OCI-M1 (cell line): ENCODE data around the gene AMHR2.

Experiments used
- DNase-seq: peaks from one replicate; lab custom pipeline; 2025; lab: John Stamatoyannopoulos, UW

AMHR2 gene

DNA sequence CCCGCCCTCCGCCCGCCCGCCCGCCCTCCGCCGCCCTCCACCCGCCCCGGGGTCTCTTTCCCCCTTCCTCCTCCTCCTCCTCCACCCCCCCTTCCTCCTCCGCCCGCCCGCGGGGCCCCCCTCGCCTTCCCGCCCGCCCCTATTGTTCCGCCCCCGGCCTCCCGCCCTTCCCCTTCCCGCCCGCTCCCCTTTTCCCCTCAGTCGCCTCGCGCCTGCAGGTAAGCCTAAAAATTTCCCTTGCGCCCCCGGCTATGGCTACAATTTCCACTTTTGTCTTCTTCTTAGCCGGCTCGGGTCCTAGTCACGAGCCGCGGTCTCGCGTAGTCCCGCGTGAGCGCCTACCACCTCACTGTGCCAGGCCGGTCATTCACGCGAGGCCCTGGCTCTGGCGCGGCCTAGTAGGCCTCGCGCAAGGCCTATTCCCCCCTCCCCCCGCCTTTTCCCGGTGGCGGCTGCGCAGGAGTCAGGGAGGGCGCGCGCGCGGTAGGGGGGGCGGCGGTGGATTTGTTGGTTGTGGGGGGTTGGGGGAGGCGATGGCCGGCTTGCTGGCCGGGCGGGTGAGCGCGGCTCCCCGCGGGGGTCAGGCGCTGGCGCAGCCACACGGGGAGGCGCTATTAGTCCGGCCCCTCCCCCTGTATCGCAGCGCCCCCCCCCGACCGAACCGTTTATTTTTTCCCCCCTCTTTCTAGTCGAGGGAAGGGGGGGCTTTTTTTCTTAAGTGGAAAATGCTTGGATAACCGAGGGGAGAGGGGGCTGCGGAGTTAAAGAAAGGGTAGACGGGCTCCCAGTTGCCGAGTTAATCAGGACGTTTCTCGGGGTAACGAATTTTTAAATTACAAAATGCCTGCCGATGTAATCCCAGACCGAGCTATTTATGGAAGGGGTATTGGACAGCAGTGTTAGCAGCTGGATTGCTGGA, 28.8 kb downstream of the AMHR2 start:
- peak; percentile 82 for DNase-seq

DNA sequence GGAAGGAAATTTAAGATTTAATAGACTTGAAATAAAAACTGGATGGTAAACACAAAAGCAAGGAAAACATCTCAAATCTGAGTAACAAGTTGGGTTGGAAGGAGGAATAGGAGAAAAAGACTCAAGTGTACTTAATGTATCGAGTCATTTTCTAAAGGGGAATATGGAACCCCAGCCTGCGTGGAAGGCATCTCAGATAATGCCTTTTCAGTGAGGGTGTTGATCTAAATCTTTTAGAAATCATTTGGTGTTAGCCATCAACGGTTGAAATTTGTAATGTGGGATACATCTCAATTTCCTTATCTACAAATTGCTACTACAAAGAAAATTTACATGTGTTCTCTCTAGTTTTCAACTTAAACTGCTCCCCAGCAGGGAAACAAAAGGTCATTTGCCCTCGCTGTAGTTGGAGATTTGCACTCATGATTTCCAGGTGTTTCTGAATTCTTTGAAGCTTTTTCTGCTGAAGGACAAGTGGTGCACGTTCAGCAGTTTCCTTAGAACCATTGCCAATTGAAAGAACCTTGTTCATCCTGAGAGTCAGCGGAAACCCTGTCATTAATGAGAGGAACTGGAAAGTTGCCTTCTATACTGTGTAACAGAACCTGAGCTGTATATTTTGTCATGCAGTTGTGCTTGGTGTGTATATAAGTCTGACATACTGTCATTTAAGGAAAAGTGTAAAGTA, 30.4 kb downstream of the AMHR2 start:
- DNase-seq: no peak

GRCh38 chr12:53454707-53455106, 31.1 kb downstream of the AMHR2 start:
- DNase-seq: no peak

GRCh38 chr12:53456654-53457366, 33.2 kb downstream of the AMHR2 start:
- DNase-seq: no peak

- no peak for DNase-seq
These were observed 35.4 kb downstream of the AMHR2 start for GRCh38 chr12:53459097-53459496.

DNA sequence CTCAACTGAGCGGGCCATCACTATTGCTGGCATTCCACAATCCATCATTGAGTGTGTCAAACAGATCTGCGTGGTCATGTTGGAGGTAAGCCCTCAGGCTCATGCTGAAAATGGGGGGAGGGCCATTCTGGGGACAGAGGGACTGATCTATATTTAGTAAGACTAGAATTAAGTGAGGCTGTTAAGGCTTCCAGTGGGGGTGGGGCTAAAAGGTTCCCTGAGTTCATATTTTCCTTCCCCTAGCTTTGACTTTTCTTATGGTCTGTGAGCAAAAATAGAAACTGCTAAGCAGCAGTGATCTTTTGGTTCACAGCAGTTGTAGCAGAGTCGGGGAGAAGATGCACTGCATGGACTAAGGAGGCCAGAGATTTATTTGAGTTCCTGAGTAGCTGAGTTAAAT, 37.4 kb downstream of the AMHR2 start:
- no peak for DNase-seq

GRCh38 chr12:53461591-53461990, 37.9 kb downstream of the AMHR2 start:
- DNase-seq: no peak

DNA sequence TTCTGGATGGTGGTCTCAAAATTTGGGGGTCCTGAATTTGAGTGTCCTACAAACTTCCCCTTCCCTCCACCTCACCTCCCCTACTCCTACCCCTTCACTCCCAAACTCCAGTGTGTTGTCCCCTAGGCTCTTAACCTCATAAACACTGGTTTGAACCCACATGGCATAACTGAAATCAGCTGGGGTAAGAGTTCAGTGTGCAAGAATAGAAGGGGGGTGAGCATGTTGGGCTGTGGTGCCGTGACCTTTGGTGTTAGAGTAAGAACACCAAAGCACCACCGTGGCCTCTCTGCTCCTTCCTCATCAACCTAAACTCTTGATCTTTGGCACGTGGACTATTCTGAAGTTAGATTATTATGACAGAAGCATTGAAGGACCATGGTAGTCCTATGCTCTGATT, 39.3 kb downstream of the AMHR2 start:
- DNase-seq: no peak

DNA sequence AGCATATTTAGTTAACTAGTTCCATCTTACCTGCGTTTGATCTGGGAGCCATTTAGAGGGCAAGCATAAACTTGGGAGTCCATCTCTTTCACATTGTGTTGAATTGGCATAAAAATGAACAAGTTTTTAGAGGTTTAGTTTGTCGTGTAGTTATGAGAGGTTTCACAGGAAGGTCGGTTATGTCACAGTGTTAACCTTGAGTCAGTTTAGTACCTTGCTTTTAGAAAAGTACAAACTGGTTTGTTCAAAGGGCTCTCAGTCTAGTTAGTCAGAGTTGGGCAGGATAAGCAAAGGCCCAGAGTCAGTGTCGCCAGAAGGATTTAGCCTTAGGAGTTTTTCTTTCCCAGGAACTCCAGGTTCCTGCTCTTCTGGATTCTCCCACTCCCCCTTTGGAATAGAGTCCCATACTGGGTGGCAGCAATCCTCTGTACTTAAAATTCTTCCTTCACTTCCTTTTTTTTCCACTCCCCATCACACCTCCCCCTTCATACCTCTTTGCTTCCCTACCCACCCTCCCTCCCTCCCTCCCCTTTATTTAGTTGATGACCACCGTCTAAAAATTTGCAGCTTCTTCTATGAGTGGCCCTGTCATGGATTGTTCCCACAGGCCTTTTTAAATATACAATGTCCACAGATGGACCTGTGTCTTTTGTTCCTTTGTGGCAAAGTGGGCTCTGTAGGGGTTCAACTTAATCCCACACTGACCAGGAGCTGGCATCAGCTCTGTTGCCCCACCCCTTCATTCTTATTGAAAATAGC, 40.3 kb downstream of the AMHR2 start:
- DNase-seq: no peak

DNA sequence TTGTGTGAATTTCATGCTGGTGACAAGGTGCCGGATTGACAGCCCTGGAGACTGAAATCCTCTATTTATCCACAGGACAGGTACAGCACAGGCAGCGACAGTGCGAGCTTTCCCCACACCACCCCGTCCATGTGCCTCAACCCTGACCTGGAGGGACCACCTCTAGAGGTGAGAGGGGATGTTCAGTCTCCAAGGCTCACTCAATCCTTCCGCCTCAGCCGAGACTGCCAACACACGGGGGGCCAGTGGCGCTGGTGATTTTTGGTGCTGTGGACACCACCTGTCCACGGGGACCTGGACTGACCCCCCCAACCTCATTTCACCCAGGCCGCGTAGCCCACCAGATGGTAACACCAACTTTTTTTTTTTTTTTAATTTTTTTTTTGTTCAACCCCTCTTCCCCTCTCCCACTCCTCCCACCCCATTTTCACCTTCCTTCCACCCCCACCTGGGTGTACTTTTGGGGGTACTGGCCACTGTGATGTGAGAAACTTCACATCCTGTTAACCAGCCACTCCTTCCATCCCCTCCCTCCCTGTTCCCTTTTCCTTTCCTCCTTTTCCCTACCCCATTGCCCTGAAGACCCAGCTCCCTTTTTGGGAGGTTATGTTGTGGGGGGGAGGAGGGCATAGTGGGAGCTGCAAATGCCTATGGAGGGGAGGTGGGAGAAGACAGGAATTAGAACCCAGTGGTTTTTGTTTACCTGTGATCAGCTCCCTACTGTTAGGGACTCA, 41.2 kb downstream of the AMHR2 start:
- DNase-seq: no peak

- DNase-seq: no peak
These were observed 42.0 kb downstream of the AMHR2 start for GRCh38 chr12:53465679-53466078.

DNA sequence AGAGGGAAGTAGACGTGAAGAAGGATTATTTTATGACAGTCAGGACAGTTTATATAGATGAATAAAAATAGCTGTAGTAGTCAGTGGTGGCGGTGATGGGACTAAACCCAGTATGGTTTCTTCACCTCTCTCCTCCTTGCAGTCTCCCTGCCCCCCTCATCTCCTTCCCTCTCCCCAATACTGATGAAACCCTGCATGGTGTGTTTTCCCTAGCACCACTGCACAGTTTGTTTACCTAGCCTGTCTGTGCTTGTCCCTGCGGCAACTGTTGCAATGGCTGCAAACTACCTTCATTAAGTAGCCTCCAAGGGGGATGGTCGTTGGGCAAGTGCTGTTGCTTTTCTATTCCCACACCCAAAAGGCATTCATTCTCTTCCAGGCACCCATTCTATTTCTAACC, 43.0 kb downstream of the AMHR2 start:
- DNase-seq: no peak

DNA sequence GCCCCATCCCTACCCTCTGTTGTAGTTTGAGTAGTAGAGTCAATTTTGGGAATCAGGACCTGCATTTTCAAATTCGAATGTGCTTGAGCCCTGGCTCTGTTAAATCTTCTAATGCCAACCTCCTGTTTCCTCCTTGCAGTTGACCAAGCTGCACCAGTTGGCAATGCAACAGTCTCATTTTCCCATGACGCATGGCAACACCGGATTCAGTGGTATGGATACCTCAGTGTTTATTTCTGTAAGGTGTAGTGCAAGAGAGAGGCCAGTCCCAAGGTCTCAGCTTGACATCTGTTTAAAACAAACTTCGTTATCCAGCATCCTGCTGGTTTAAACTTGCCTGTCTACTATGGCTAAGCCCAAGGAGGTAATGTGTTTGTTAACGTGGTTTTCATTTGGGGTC, 43.4 kb downstream of the AMHR2 start:
- no peak for DNase-seq

DNA sequence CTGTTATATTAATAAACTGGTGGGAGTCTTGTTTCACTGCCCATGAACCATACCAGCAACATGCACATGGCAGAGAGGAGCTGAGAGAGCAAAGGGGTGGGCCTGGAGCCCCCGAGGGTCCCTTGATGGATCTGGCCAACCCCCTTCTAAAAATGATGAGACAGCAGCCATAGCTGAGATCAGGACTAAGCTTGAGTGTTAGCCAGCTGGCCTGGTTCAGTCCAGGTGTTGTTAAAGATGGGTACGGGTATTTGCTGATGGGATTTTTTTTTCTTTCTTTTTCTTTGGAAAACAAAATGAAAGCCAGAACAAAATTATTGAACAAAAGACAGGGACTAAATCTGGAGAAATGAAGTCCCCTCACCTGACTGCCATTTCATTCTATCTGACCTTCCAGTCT, 44.2 kb downstream of the AMHR2 start:
- no peak for DNase-seq

DNA sequence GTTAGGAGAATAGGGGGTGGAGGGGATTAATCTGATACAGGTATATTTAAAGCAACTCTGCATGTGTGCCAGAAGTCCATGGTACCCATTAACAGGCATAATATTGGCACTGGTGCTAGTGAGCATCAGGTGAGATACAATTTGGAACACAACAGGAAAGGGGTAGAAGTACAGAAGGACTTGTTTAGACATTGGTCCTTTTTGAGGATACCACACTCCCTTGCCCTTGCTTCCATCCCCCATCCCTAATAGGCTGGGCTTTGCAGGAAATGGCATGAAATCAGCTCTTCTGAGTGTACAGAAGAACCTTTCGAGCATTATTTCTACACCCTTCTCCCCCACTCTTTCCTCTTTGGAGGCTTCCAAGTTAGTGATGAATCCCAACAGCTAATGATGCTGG, 44.6 kb downstream of the AMHR2 start:
- DNase-seq: no peak

GRCh38 chr12:53472056-53472582, 48.5 kb downstream of the AMHR2 start:
- no peak for DNase-seq

- DNase-seq: no peak
These were observed 50.4 kb downstream of the AMHR2 start for GRCh38 chr12:53474077-53474476.

DNA sequence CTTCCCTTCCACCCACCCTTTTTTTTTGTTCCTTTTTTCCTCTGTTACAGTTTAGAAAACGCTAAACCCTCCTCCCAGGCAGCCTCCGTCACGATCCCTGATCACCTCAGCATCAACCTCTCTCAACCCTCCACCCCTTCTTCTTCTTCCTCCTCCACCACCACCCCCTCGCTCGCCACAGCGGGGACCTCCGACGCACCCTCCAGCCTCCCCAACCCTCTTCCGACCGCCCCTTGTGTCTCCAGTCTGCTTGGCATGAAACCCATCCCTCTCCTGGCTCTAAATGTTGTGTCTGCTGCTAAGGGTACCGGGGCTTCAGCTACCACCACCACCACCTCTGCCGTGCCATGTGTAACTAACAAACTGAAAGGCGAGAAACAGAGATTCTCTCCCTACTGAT, 51.2 kb downstream of the AMHR2 start:
- DNase-seq: no peak

DNA sequence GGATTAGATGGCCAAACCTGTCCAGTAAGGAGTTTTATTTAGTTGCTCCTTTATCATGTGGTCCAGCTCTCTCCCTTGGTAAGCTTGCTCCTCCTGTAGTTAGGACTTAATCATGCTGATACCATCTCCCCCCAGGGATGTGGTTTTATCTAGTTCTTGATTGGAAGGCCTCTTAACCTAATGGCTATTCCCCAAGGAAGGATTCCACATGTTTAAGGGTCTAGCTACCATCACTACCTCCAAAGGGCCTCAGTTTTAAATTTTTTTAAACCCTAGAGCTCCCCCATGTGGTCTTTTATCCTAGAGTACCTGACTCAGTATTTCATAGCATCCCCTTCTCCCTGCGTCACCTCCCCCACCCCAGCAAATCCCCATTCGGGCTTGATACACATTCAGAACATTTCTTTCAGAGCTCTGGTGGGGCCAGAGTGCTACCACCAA, 53.1 kb downstream of the AMHR2 start:
- peak; percentile 57 for DNase-seq

- no peak for DNase-seq
These were observed 55.2 kb downstream of the AMHR2 start for GRCh38 chr12:53478865-53479264.

GRCh38 chr12:53479331-53479730, 55.7 kb downstream of the AMHR2 start:
- no peak for DNase-seq
